Measurements from ENCODE around the gene PITPNM3. TPM values are rescaled to one million over a fixed set of nuclear protein-coding genes. Genes with fewer than 3 reads are reported as not detected.

PITPNM3 gene
- total RNA-seq, 1 donor from 2014 or later, result 1.1 TPM

DNA sequence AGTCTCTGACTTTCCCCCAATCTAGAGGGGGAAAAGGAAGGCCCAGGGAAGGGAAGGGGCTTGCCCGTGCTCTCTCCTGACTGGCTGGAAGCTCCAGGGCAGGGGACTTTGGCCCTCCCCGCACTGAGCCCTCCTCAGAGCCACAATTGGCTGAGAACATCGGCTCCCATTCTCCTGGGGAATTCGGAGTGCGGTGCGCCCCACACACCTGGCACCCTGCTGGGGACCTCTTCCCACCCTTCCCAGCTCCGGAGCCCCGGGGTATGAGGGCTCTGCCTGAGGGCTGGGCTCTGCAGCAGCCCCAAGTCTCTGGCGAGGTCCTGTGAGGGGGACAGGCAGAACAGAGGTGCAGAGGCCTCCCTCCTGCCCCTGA lies 76.1 kb downstream of the PITPNM3 start:
- DNase-seq (ENCODE audit: low spot score), result no peak

DNA sequence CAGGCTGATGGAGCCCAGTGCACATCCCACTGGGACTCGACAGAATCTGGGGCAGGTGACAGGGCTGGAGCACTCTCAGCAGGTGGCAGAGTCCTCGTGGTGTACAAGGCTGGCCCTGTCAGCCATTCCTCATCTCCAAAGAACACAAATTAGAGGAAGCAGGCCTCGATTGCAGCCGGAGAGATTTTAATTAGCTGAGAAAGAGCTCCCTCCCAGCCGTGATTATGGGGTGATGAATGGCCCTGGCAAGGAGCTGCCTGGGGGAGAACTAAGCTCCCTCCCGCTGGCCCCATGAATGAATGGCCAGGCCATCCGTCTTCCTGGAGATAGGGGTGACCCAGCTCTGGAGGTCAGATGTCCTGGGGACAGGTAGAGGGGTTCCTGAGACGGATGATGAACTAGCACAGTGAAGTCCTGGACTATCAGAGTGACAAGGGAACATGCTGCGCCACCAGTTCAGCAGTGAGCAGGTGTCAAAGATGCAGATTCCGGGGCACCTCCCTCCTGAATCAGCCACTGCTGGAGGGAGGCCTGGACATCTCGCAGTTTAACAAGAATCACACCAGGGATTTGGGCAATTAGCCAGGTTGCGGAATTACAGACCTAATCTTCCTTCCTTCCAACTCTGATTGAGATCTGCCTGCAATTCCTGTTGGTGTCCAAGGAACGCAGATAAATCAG lies 76.6 kb downstream of the PITPNM3 start:
- DNase-seq (ENCODE audit: low spot score), result no peak

DNA sequence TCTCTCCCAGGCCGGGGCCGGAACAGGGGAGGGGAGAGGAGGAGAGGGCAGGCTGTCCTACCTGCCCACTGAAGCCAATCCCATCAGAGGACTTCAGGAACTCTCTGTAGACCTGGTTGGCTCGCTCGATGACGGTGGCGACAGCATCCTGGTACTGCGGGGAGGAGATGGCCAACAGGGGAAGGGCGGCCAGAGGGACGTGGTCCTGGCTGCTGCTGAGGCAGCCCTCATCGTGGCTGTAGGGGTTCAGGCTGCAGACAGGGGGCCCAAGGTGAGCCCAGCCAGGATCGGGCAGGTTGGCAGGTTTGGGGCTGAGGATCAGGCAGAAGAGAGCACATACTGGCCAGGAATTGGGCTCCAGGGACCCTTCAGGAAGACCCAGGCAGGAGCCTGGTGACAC lies 77.9 kb downstream of the PITPNM3 start:
- DNase-seq (ENCODE audit: low spot score), result no peak

DNA sequence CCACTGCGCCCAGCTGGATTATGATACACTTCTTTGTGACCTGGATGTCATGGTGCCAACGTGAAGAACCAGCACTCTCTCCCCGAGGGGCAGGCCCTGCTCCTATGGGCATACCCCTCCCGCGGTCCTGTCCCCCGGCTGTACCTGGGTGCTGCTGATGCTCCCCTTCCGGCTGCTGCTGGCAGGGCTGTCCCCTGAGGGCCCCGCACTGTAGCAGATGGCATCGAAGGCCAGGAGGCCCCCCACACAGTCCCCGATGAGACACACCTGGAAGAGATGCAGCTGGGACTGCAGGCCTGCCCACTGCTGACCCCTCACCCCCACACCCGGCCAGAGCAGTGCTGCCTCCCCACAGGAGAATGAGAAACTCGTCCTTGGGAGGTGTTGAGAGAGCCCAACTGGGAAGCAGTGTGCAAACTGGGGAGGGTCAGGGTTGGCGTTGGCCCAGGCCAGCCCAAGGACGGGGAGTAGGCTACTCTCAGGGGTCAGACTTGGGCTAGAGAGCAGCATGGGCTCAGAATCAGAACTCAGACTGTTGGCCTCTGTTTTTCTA lies 78.4 kb downstream of the PITPNM3 start:
- DNase-seq (ENCODE audit: low spot score), result no peak

DNA sequence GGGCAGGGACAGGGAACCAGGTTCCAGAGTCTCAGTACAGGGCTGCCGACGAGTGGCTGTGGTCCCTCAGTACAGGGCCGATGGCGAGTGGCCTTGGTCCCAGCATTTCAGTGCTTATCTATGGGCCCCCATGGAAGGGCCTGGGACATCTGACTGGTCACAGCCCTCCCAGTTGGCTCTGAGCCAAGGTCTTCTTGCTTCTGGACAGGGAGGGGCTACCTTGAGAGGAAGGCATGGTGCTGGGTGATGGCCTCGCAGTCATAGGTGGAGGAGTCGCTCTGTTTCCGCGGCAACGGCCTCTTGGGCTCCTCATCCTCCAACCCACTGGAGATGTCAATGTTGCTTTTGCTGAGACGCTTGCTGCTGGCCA lies 79.6 kb downstream of the PITPNM3 start:
- no peak for DNase-seq (ENCODE audit: low spot score)

DNA sequence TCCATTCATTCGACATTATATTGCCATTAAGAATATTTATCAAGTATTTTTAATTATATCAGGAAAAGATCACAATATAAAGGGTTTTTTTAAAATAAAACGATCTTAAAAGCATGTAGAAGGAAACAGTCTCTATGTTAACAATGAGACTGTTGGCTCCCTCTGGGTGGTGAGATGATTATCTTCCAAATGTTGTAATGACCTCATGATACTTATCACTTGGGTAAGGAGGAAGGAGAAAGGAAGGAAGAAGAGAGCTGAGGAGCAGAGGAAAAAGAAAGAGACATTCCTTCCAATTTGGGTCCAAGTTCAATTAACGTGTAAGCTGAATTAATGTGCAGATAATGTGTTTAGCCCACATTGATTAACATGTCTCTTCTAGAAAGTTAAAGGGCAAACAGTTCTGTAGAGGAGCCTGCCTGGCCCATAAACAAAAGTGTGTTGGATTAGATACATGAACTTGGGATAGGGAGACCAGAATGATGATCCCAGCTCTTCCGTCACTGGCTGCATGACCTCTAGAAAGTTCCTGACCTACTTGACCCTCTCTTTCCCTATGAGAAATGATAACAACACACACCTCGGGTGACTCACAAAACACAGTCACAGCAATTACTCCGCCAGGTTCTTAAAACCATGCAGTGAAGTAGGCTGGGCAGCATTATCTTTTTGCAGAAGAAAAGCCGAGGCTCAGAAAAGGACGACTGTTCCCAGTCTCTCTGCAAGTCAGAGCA lies 80.1 kb downstream of the PITPNM3 start:
- DNase-seq (ENCODE audit: low spot score), result no peak

DNA sequence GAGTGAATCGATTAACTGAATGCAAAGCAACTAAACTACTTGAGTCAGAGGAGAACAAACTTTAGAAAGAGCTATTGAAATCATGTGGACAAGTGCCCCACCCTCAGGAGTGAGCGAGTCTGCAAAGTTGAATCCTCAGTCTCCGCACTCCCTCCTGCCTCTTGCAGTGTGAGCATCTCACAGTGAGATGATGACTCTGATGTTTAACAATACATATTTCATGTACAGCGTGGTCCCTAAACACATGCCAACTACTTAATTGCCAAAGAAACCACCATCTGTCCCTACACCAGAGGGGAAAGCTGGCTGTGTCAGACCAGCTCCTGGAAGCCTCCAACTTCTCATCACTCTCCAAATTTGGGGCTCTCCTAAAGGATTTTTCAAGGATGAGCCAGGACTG lies 80.9 kb downstream of the PITPNM3 start:
- DNase-seq (ENCODE audit: low spot score), result no peak

DNA sequence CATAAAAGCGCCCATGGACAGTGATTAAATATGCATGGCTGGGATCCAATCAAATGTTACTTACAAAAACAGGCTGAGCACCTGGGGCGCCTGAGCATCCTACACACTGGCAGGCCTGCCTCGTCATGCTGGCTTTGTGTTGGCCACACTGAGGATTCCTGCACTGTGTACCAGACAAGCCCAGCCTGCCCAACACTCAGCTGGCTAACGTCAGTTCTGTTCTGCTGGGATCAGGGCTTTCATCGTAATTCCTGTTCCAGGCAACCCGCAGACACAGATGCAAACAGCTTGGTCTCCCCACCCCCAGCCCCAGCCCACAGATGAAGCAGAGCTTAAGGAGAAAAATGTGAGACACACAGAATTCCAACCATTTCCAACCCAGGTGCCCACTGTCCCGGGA lies 81.4 kb downstream of the PITPNM3 start:
- no peak for DNase-seq (ENCODE audit: low spot score)

DNA sequence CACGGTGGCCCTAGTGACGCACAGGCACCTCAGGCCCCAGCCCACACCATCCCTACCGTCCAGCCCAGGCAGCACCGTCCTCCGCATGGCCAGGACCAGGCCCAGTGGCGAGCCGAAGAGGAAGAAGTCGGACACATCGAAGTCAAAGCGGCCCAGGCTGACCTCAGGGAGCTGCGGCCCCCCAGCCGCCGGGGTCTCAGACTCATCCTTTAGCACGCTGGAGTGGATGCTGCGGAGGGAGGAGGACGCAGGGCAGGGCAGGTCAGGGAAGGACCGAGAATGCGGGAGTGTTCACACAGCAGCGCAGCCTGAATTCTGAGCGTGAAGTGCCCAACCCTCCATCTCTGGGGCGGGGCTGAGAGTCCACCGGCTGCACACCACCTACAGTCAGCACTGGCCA lies 82.0 kb downstream of the PITPNM3 start:
- DNase-seq (ENCODE audit: low spot score), result no peak

DNA sequence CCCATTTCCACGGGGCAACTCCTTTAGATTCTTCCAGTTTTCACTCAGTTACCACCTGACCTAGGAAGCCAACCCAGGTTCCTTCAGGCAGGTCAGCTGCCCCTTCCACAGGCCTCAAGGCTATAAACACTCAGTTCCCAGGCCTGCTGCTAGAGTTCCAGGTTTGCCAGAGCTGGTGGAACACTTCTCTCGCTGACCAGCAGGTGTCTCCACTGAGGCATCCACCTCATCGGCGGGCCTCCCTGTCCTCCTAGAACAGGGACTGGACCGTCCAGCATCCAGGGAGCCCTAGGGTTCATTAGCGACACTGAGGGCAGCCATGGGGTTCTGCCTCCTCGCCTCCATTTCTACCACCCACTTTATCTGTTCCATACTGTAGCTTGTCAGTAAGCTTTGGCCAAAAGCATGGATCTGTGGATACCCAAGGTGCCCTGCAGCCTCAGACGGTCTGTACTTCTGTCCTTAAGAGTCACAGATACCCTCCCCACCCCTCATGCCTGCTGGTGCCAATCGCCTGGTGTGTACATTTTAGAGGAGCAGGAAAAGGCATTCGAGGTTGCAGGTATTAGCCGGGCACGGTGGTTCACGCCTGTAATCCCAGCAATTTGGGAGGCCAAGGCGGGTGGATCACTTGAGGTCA lies 83.1 kb downstream of the PITPNM3 start:
- DNase-seq (ENCODE audit: low spot score), result no peak

DNA sequence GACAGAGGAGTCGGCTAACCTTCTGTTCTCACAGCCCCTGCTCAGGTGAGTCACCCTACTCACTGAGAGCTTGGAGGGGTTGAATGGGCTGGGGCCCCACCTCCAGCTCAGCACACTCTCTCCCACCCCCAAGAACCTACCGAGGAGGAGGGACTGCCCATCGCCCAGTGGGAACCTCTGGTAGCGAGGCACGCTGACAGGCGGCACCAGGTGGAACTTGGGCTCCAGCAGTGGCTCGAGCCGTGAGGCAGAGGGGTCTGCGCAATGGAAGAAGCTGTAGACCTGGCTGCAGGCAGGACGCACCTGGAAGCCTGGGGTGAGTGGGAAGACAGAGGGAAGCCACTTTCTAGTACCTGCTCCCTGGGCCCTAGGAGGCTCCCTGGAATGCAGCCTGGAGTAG lies 83.8 kb downstream of the PITPNM3 start:
- no peak for DNase-seq (ENCODE audit: low spot score)

DNA sequence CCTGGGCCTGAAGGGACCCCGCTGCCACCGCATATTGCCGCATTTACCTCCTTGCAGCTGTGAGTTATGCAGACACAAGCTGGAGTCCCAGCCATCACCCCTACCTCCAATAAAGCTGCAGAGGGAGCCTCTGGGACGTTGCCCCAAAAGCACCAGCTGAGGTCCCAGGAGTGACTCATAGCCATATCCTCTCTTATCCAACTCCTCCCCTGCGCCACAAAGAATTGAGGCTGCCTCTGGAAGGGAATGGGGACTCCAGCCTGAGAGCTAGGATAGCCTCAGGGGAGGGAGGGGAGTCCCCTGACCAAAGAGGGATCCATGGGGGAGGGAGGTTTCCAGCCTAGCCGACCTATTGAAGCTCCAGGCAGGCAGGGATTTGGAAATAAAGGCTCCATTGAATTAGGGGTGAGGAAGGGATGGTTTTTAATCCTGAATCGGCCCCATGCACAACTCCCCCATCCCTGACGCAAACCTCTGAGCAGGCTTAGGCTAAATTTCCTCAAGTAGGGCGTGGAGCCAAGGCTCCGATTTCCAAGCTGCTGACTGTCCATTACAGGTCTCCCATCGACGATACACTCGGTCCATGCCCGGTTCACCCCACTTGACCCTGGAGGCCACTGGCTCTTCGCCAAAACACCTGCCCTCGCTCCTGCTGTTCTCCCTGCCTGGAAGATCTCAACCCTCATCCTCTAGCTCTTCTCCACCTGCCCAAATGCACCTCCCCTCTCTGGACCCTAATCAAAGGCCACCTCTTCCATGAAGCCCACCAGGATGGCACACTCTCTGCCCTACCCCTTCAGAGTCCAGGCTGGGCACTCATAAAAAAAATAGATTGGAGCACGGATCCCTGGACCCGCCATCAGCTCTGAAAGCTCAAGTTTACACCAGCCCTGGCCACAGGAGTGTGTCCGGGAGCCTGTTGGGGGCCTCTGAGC lies 84.6 kb downstream of the PITPNM3 start:
- DNase-seq (ENCODE audit: low spot score), result no peak

DNA sequence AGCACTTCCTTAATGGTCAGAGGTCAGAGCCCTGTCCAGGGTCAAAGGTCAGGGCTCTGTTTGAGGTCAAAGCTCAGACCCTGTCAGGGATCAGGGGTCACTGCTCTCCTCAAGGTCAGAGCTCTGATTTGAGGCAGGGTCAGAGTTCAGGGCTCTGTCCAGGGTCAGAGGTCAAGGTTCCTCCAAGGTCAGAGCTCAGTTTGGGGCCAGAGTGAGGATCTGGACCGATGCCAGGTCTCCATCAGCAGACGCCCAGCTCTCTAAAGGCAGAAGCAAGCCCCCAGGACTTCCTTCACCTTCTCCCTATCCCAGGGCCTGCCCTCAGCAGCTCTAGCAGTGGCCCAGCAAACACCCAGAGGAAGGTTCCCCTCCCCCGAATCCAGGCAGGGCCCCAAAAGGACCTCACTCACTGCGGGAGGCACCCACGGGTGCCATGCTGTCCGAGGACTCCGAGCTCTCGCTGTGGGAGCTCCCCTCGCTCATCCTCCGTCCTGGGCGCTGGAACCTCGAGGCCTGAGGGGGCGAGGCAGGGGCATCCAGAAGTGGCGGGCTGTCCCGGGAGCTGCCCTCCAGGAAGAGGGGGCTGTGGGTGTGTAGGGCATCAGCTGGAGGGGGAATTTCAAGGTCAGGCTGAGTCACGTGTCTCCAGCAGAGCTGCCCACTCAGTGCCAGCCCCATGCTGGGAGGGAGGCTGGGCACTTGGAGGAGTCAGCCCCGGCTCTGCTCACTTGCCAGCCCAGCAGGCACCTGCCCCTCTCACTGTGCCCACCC lies 85.4 kb downstream of the PITPNM3 start:
- no peak for DNase-seq (ENCODE audit: low spot score)

DNA sequence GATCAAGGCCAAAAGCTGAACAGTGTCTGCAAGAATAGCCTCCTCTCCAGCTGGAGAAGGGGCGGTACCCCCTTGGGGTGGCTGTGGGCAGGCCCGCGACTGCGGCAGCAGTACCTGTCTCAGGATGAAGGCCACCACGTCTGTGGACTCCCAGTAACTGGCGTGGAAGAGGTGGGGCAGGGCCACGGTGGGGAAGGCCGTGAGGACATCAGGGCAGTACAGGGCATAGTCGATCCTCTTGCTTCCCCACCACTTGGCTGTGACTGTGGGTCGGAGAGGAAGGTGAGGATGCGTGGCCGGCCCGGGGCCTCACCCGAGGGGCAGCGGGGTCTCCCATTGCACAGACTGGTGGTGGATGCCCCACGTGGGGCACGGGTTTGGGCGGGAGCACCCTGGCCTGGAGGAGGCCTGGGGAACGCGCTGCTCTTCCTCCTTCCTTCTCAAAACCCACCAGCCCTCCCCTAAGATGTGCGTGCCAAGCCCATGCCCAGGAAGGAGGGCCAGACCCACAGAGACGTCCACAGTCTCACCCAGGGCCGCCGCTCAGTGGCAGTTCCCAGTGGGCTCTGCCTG lies 86.1 kb downstream of the PITPNM3 start:
- no peak for DNase-seq (ENCODE audit: low spot score)

DNA sequence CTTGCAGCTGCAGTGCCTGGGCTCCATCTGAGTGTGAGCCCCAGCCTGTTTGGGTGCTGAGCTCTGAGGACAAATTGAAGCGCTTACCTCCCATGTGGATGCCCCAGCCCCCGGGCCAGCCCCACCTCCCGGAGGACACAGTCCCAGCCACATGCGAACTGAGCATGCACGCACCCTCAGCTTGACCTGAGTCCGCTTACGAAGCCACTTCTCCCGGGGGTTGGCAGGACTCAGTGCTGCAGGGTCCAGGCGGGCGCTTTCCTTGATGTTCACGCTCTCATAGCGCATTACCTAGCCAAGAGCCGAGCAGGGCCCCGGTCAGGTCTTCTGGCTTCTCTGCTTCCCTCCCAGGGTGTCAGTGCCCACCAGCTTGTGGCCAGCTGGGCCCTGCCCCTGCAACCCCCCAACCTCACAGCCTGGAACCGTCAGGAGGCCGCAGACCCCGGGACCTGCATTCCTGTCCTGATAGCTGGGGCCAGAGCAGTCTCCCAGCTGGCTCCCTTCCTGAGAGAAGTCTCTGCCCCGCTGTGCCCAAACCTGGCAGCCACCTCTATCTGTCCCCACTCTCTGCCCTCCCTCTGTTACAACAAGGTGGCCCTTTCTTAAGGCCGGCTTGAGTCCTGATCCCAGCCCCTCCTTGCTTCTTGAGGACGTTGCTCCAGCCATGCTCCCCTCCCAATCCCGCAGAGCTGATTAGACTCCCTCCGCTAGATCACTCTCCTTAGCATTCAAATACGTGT lies 88.1 kb downstream of the PITPNM3 start:
- no peak for DNase-seq (ENCODE audit: low spot score)

DNA sequence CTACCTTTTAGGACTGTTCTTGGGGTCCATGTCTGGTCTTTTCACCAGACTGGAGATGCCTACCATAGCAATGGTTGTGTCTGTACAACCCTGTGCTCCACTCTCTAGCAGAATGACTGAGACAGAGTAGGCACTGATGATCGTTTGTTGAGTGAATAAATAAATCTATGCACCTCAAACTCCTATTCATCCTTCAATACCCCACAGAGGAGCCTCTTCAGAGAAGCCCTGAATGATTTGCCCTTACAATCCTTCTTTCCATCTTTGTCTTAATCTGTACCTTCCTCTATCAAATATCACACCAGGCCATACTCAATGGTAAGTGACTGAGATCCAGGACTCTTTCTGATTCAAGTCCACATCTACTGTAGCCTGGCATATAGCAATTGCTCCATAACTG lies 88.8 kb downstream of the PITPNM3 start:
- no peak for DNase-seq (ENCODE audit: low spot score)

DNA sequence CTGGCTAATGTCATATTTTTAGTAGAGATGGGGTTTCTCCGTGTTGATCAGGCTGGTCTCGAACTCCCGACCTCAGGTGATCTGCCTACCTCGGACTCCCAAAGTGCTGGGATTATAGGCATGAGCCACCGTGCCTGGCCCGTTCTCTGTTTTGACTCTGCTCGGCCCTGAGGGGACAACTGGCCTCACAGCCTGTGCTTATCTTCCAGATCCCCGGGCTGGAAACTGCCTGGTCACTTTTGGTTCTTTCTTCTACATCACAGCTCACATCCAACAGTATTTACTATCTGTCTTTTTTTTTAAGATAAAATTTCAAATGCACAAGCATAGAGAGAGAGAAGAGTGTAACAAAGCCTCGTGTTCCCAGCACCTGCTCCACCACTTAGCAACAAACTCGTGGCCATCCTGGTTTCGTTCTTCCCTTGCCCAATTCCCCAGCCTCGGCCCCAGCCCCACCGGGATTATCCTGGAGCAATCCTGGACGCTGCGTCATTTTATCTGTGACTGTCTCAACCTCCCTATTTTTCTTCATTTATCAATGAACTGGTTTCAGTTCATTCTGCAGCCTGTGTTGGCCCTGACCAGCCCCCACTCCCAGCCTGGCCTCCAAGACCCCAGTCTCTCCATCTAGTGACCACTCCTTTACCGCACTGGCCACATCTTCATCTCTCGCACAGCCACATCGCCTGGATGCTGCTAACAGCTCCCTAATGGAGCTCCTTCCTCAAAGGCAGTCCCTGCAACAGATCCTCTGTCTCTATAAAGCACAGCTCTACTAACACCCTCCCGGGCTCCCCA lies 91.0 kb downstream of the PITPNM3 start:
- no peak for DNase-seq (ENCODE audit: low spot score)

DNA sequence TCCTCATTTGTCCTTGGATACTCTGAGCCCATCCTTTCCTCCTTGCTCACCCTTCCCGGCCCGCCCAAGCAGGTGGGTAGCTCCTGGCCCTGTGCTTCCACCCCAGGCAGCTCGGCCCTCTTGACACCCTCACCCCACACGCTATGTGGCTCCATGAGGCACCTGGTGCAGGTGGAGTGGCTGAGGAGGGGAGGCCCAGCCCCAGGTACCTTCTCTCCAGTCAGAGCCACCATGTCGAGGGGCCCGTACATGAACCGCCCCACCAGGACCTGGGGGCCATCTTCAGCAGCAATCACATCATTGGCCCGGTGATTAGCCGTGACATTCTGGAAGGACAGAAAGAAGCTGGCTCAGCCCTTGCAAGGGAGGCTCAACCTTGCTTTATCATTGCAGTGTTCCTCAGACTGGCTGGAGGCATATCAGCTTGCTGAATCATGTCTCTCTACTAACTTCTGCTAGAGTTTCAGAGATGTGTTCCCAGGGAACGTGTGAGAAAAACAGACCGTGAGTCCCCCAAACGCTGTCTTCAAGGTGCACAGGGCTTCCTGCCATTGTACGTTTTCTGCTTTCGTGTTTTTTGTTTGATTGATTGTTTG lies 91.8 kb downstream of the PITPNM3 start:
- no peak for DNase-seq (ENCODE audit: low spot score)
